Astrocyte (in vitro differentiated cells and primary cell): ENCODE measurements around the gene INKA2.

ENCODE experiments used
- EZH2 ChIP-seq: IDR thresholded peaks from 2 replicates; pipeline ENCODE4 v1.6.1; 2012; ENCODE audit warnings: mild to moderate bottlenecking, low read length, inconsistent platforms; ENCODE audit not compliant: insufficient read depth
- TF ChIP-seq, protein P1 (sequence below): IDR thresholded peaks from 2 replicates; pipeline ENCODE4 v1.5.1; 2011; ENCODE audit warnings: low read depth, mild to moderate bottlenecking, inconsistent platforms, low read length, moderate library complexity; ENCODE audit not compliant: insufficient read depth

DNA sequence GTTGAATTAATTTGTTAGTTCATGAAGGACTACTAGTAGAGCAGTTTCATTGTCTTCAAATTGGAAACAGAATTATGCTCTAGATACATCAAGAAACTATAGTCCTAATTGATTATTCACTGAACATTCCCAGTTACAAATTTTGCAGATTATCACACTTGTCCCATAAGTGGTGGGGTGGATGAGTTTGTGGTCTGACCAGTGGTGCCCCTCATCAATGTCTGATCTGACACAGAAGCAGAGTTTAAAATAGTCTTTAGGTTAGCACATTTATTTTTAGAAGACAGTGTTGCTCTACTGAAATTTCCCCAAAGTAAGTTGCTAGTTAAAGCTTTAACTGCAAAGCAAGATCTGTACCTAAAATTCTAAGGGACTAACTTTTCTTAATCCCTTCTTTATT is 42.9 kb downstream of the INKA2 start:
- TF ChIP-seq, protein P1, sequence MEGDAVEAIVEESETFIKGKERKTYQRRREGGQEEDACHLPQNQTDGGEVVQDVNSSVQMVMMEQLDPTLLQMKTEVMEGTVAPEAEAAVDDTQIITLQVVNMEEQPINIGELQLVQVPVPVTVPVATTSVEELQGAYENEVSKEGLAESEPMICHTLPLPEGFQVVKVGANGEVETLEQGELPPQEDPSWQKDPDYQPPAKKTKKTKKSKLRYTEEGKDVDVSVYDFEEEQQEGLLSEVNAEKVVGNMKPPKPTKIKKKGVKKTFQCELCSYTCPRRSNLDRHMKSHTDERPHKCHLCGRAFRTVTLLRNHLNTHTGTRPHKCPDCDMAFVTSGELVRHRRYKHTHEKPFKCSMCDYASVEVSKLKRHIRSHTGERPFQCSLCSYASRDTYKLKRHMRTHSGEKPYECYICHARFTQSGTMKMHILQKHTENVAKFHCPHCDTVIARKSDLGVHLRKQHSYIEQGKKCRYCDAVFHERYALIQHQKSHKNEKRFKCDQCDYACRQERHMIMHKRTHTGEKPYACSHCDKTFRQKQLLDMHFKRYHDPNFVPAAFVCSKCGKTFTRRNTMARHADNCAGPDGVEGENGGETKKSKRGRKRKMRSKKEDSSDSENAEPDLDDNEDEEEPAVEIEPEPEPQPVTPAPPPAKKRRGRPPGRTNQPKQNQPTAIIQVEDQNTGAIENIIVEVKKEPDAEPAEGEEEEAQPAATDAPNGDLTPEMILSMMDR, result no peak
- TF ChIP-seq EZH2, result no peak
